HG02759 (cell line): Measurements from ENCODE around the gene CAPZA1.
"Not testable (repeated sequence)": the region's sequence is repeated elsewhere in the genome, so short reads cannot be mapped to it uniquely, and the experiment has no call there.

Source experiments
- ATAC-seq: cut with Tn5 transposase; IDR thresholded peaks from one replicate; pipeline ENCODE4 v1.9.1; 2021; ENCODE audit warnings: mild to moderate bottlenecking, moderate library complexity; ENCODE audit not compliant: unreplicated experiment

The CAPZA1 gene

GRCh38 chr1:112626193-112626592 is 6.6 kb downstream of the CAPZA1 start:
- no peak for ATAC-seq

- ATAC-seq: no peak
Observed at GRCh38 chr1:112626887-112627286, 7.3 kb downstream of the CAPZA1 start.

GRCh38 chr1:112628516-112628915 is 8.9 kb downstream of the CAPZA1 start:
- no peak for ATAC-seq

GRCh38 chr1:112629256-112629655 is 9.6 kb downstream of the CAPZA1 start:
- no peak for ATAC-seq

GRCh38 chr1:112633628-112634027 is 14.0 kb downstream of the CAPZA1 start:
- no peak for ATAC-seq

GRCh38 chr1:112634367-112634766 is 14.7 kb downstream of the CAPZA1 start:
- ATAC-seq: no peak

- no peak for ATAC-seq
Observed at GRCh38 chr1:112636056-112636455, 16.4 kb downstream of the CAPZA1 start.

GRCh38 chr1:112636597-112637253 is 17.1 kb downstream of the CAPZA1 start:
- peak; percentile 59 for ATAC-seq

GRCh38 chr1:112637254-112638109 is 17.9 kb downstream of the CAPZA1 start:
- no peak for ATAC-seq

- no peak for ATAC-seq
Observed at GRCh38 chr1:112638110-112638428, 18.4 kb downstream of the CAPZA1 start.

GRCh38 chr1:112640437-112640836 is 20.8 kb downstream of the CAPZA1 start:
- ATAC-seq: not testable (repeated sequence)

GRCh38 chr1:112643080-112643479 is 23.4 kb downstream of the CAPZA1 start:
- ATAC-seq: no peak

- no peak for ATAC-seq
Observed at GRCh38 chr1:112646225-112646624, 26.6 kb downstream of the CAPZA1 start.

- no peak for ATAC-seq
Observed at GRCh38 chr1:112651205-112651604, 31.6 kb downstream of the CAPZA1 start.

GRCh38 chr1:112665857-112666256 is 46.2 kb downstream of the CAPZA1 start:
- ATAC-seq: no peak

- ATAC-seq: no peak
Observed at GRCh38 chr1:112666946-112667345, 47.3 kb downstream of the CAPZA1 start.

GRCh38 chr1:112672009-112672408 is 52.4 kb downstream of the CAPZA1 start:
- no peak for ATAC-seq

- ATAC-seq: no peak
Observed at GRCh38 chr1:112672842-112673241, 53.2 kb downstream of the CAPZA1 start.

- ATAC-seq: peak; percentile 3
Observed at GRCh38 chr1:112673592-112674439, 54.2 kb downstream of the CAPZA1 start.

- peak; percentile 71 for ATAC-seq
Observed at GRCh38 chr1:112674440-112674985, 54.9 kb downstream of the CAPZA1 start, which contains the start of gene MOV10. Gene MOV10, plus strand, starts transcription at chr1:112674659. Its CDS starts 254 bp downstream, at chr1:112674913.
